Skin of body (tissue), 2 donors: Measurements from ENCODE around the gene LOXL3. TPM values are rescaled to one million over a fixed set of nuclear protein-coding genes. Genes with fewer than 3 reads are reported as not detected.

ENCODE experiments used
- DNase-seq: peaks from one replicate; lab custom pipeline; 2025; lab: John Stamatoyannopoulos, UW
- total RNA-seq: library from RNA; depleted of rRNA; stranded (reverse); fragments of >200 nt; gene quantifications from one replicate; pipeline ENCODE4 v1.2.3, GENCODE V29; 2014

The LOXL3 gene
- total RNA-seq, 1 donor from 2014 or later = 3.7 TPM

DNA sequence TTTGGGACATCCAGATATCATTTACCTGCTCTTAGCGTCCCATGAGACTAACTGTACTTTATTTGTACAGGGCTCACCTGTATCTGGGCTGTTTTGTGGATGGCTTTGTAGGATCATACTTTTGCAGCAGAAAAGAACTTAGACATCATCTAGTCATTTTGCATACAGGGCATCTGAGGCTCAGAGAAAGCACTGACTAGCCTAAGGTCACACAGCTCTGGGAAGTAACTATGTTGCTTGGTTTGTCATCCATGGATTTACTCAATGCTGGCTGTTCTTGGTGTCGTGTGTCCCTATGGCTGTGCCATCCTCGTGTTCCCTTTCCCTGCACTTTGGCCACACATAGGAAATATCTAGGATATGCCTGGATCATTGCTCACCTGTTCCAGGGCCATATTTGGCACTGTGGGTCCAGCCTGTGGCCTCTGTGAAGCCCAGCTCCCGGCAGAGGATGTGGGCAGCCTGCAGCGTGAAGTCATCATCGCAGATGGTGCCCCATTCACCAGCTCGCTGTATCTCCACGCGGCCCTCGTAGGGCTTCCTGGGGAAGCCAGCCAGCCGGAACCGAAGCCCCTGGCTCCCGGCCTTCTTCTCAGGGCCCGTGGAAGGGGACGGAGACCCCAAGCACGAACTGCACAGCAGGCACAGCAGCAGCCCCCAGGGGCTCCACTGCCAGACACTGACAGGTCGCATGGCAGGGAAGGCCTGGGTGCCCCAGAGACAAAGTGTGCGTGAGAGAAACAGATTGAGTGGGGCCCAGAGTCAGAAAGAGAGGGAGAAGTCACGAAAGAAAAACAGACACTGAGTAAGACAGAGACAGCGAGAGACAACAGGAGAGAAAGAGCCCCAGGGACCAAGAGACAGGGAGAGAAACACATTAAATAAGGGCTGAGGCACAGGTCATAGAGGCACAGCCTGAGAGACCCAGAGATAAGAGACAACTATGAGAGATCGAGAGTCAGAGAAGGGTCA is 1.5 kb downstream of the LOXL3 start:
- DNase-seq = no peak

DNA sequence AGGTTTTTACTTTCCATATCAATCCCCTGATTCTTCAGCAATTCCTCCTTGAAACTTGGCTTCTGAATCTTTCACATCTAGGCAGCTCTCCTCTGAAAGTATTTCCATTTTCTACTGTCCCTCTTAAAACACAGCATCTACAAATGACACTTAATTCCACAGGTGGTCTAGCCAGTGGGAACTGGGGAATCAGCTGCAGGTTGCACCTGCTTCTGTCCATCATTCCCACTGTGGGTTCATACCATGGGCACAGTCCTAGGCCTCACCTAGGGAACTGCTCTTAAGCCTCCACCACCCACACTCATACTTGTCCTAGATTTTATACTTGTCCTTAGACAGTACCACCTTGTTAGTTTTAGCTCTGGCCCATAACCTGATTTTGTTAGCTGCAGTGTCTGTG is 2.2 kb downstream of the LOXL3 start:
- no peak for DNase-seq

DNA sequence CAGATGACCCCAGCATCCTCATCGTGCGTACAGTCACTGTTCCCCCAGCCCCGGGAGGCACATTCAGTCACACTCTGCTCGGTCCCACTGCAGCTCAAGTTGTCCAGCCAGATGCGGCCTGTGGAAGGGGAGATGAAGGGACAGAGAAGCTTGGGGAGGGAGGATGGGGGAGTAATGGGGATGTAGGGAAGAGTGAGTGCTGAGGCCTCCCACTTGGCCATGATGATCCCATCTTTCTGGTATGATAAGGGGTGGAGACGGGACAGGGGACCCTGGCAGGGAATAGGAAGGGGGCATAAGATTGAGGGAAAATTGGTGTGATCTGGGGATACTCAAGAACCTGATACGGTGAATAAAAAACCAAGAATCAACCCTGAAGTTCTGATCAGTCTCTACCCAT is 3.5 kb downstream of the LOXL3 start:
- DNase-seq = no peak

DNA sequence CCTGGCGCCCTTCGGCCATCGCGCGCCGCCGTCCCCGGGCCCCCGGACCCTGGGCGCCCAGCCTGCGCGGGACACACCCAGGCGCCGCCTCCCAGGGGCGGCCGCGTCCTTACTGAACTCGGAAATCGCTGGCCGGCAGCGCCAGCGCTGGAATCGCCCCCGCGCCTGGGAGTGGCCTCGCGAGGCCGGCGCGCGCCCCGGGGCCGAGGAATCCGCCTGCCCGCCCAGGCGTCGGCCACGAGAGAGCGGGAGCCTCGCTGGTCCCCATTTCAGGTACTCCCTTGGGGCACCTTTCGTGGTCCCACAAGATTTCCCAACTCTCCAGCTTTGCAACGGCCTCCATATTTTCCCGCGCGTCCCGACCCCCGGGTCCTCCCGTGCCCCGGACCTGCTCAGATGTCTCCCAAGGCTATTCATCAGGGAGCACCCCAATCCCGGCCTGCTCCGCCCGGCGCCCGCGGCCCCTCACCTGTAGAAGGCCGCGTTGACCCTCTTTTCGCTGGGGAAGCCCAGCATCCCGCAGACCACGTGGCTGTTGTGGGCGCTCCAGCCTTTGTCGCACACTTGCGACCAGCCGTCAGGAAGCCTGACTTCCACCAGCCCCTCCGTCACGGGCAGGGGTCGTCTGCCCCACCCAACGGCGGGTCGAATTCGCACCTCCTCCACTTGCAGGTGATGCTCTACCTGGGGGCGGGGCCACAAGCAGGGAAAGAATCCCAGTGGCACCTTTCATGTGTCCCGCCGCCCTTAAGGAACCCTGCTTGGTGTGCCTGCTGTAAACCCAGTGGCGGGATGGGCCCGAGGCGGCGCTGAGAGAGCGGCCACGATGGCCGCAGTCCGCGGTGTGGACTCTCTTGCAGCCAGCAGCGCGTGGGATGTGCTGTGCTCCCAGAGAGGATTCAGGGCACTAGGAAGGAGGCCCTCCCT is 4.6 kb downstream of the LOXL3 start:
- no peak for DNase-seq

DNA sequence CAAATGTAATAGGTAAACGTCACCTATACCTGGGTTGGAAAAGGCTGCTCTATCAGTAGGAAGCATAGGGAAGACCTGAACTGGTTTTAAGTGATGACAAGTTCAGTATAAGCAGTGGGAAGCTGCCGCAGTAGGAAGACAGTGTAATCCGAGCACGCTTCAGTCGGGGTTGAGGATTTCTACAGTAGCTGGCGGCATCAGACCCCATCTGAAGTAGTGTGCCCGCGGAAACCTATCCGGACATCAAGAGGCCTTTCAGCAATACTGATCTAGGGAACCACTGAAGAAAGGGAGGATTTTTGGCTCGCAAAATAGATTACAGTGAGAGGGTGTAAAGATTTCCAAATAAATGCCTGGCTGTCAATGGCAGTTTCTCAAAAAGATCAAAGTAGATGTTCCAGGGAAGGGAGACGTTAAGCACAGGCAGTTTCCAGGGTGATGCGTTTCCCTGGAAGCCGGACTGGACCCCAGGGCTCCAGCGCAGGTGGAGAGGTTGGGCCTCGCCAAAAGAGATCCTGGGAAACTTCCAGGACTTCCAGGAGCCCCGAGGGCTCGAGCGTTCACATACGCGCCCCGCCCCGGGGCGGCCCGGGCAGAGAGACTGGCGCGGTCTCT is 5.3 kb downstream of the LOXL3 start:
- no peak for DNase-seq

DNA sequence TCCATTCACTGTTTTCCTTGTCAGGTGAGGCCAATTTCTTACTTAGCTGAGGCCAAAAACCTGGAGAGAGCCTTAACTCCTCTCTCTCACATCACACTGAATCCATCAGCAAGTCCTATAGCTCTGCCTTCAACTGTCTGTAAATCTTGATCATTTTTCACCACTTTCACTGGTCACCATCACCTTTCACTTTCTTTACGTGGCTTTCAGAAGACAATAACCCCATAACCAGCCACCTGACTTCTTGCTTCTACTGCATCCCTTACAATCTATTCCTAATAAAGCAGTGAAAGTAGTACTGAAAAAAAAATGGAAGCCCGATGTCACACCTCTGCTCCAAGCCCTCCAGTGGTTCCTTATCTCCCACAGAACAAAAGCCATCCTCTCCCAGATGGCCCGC is 7.7 kb downstream of the LOXL3 start:
- DNase-seq = no peak

DNA sequence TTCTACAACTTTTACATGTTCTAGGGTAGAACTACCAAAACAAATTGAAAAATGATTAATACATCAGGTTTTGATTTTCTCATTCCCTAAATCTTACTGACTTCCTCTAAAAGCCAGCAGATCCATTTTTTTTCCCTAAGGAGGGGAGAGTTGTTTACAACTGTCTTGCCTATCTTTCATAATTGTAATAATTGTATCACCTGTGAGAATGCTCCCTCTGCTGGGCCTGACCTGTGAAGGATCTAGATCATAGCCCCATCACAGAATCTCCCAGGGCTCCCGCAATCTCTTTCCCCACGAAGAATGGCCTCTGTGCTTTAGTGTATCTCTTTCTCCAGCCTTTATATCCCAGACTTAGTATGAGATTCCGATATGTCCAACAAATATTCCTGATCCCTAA is 9.1 kb downstream of the LOXL3 start:
- DNase-seq = no peak

DNA sequence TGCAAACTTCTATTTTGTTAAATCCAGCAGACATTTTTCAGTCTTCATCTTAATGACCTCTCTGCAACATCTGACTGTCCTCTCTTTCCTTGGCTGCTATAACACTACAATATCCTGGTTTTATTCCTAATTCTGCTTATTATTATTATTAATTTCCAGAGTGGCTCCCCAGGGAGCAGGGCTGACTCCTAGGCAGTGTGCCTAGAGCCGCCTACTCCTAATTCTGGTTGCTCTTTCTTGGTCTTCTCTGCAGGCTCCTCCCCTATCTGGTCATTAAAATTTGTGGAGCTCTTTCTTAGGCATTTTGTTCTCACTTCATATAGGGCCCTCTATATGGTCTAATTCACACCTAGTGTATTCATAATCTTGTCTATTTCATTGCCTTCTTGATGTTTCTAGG is 10.8 kb downstream of the LOXL3 start:
- DNase-seq = no peak

DNA sequence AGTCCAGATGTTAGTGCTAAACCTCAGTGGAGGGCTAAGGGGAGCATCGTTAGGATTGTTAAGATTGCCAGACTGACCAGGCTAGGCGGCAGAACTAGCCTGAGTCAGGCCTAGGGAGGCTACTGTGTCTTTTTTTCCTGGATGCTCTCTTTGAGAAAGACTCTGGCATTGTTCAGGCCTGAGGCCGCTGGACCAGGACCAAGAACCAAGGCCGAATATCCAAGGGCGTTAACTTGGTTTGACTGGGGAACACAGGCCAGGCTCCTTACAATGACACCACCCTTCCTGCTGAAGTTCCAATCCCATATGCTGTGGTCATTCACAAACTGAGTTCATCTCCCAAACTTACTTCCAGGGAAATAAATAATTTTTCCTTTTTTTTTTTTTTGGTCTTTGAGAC is 13.5 kb downstream of the LOXL3 start:
- no peak for DNase-seq

DNA sequence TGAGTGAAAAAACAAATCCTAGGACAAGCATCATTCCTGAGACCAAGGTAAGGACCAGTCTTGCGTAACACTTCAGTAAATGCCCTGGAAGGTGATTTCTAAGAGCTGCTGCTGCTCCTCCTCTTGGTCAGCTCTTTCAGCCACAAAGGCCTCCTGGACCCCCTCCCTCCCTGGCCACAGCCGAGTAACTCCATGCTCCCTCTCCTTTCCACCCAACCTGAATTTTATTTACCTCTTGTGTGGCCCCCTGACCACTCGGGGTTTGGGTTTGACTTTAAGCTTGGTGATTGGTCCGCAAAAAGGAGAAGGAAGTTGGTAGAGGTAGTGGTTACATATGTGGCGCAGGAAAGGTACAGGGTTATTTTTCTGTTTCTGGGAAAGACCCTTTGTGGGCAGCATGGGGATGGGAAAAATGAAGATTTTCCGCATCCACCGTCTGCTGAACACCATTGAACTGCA is 14.8 kb downstream of the LOXL3 start:
- no peak for DNase-seq

DNA sequence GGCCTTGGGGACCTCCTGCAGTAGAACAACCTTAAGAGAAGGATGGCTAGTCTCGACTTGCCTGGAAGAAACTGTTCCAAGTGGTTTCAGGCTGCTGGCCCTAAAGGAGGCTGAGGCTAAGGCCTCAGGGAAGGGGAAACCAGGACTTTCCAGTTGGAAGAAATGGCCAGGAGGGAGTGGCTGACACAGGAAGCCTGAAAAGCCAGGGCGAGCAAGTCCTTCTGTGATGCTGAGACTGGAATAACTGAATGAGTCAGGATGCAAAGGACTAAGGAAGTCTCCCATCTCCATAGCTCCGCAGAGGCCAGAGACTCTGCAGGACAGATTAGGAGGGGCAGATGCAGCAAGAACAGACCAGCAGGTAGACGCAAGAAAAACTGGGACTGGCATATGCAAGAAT is 16.6 kb downstream of the LOXL3 start:
- no peak for DNase-seq

DNA sequence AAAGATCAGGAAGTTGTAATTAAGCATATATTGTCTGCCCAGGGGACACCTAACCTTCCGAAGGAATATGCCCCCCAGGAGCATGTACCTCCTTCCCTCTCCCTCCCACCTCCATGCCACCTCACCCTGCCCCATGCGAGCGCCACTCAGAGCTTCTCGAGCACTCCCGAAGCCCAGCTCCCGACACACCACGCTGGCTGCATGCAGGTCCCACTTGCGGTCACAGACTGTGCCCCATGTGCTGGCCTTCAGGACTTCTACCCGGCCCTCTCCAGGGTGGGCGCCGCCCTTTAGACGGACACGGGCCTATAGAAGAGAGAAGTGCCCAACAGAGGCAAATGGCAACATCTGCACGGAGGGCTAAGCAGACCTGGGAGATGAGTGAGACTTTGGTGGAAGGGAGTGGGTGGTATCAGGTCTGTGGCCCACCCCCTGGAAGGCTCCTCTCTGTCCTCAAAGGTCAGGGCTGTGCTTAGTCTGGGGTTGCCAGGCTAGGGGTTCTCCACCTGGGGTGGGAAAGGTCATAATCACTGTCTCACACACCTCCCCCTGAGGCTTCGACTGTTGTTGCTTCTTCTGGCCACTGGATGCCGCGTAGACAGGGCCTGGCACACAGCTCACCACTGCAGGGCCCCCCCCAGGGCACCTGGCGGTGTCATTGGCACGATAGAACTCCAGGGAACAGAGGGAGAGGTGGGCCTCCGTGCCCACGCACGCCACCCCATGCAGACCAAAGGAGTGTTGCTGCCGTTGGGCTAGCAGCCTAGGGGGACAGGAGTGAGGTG is 17.4 kb downstream of the LOXL3 start:
- no peak for DNase-seq

DNA sequence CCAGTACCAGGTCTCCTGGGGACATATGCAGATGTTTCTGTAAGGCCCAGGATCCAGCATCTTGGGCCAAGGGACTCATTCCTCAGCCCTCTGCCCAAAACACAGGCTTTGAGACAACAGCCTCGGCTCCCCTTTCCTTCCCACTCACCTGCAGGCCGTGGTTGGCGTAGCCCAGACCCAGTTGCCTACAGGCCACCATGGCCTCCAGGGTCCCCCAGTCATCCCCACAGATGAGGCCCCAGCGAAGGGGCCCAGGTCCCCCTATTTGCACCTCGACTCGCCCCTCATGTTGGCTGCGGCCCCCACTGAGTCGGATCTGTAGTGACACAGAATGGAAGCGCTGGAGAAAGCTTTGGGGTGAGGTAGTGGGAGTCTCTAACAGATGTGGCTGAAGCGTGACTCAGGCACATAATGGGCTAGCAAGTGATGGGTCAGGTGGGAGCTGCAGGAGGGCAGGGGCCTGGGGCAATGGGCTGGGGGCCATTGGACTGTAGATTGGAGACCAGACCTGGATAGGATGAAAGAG is 18.2 kb downstream of the LOXL3 start:
- DNase-seq = no peak

DNA sequence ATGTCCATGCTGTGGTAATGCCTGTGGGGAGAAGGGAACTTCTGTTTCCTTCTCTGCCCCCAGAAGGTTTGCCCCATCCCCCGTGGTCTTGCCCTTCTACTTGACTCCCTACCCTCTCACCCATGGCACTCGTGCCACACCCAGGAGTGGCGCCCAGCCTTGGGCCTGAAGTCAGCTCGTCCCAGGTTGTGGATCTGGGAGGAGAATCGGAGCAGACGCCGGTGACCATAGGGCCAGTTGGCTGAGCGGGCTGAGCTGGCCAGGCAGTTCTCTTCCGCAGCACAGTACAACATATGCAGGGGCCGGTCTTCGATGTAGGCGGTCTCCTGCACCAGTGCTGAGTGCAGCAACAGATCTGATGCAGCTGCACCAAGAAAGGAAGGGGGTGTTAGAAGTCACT is 19.3 kb downstream of the LOXL3 start:
- DNase-seq = no peak

DNA sequence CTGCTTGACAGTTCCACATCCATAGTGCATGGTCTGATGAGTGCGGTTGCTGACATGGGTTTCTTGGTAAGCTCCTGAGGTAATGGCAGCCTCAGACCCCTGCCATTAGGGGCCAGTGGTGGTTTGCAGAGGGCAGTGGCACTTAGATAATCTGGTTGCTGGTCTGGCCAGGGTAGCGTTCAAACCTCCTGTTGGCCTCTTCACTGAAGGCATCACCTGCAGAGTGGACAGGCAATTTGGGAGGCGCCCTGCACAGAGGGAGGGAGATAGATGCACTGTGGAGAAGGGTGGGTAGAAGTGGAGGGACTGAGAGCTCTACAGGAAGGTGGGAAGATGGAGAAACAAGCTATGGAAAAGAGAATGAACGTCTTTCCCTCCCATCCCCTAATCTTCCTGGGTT is 20.3 kb downstream of the LOXL3 start:
- DNase-seq = no peak

DNA sequence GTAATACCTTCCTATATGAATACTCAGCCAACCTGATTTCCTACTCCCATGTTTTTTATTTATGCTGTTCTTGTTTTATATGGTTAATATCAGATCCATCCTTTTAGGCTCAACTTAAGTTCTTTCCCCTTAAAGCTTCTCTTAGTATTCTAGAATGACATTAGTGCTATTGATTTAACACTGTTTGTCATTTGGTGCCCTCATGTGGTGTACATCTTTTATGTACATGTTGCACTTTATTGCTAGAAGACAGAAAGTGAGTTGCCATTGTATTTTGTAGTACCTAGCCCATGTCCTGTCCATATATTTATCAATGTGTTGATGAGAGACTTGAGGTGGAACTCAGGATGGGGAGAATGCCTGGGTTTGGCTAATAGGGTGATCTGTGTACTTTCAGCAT is 21.5 kb downstream of the LOXL3 start:
- DNase-seq = peak; percentile 51

DNA sequence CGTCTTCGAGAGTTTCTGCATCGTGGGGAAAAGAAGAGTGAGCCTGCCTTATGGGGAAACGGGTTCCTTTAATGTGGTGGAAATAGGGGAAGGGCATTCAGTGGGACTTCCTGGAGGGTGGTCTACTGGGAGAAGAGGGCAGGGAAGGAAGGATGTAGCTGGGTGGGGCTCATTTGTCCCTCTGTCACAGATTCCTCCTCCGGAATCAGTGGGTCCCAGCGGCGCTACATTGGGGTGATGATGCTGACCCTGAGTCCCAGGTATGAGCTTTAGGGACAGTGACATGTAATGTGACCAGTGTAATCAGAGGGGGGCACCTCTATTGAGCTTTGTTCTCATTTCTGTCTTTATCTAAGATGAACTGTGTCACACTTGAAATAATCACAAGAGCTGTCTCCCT is 22.1 kb downstream of the LOXL3 start:
- DNase-seq = no peak

DNA sequence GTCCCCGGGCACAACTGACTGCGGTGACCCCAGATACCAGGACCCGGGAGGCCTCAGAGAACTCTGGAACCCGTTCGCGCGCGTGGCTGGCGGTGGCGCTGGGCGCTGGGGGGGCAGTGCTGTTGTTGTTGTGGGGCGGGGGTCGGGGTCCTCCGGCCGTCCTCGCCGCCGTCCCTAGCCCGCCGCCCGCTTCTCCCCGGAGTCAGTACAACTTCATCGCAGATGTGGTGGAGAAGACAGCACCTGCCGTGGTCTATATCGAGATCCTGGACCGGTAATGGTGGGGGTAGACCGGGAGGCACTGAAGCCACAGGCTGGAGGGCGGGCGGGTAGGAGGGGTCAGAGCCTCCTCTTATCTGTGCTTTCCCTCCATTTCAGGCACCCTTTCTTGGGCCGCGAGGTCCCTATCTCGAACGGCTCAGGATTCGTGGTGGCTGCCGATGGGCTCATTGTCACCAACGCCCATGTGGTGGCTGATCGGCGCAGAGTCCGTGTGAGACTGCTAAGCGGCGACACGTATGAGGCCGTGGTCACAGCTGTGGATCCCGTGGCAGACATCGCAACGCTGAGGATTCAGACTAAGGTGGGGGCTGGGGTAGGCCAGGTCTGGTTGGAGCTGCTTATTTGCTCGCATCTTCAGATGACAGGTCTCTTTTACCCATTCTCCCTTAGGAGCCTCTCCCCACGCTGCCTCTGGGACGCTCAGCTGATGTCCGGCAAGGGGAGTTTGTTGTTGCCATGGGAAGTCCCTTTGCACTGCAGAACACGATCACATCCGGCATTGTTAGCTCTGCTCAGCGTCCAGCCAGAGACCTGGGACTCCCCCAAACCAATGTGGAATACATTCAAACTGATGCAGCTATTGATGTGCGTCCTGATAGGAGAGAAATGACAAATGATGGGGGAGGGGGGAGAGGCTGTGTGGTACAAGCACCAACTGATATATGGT is 23.2 kb downstream of the LOXL3 start:
- peak; percentile 18 for DNase-seq
